Mesothelial cell of epicardium (in vitro differentiated cells): ENCODE results near the gene ANKRD29. TPM values are rescaled to one million over a fixed set of nuclear protein-coding genes. Genes with fewer than 3 reads are reported as not detected.

Source experiments
- DNase-seq, 2 experiments: peaks; one replicate each; pipeline ENCODE4 v3.0.0; 2021; ENCODE audit warnings: low spot score in 2 of 2; ENCODE audit not compliant: unreplicated experiment in 2 of 2
- H3K27ac Mint-ChIP-seq: 2 replicates; pipeline ENCODE4 v1.8.0; 2021; ENCODE audit warnings: mixed read lengths
- H3K27me3 Mint-ChIP-seq: 2 replicates; pipeline ENCODE4 v1.8.0; 2021; ENCODE audit warnings: low read depth, mixed read lengths
- H3K36me3 Mint-ChIP-seq: 2 replicates; pipeline ENCODE4 v1.8.0; 2021; ENCODE audit warnings: mixed read lengths
- H3K4me1 Mint-ChIP-seq: 2 replicates; pipeline ENCODE4 v1.8.0; 2021; ENCODE audit warnings: mixed read lengths
- H3K4me3 Mint-ChIP-seq: 2 replicates; pipeline ENCODE4 v1.8.0; 2021; ENCODE audit warnings: mild to moderate bottlenecking, moderate library complexity, mixed read lengths
- H3K9me3 Mint-ChIP-seq: 2 replicates; pipeline ENCODE4 v1.8.0; 2021; ENCODE audit warnings: mixed read lengths
- CTCF ChIP-seq: fragments of 200-600 bp; sonication (generic); IDR thresholded peaks from one replicate; pipeline ENCODE4 v1.5.0; 2021; ENCODE audit warnings: antibody characterized with exemption; ENCODE audit not compliant: unreplicated experiment
- total RNA-seq: library from RNA; stranded (reverse); gene quantifications from 3 replicates; pipeline ENCODE4 v1.2.1, GENCODE V29; 2021

Gene ANKRD29
- total RNA-seq, 1 donor from 2014 or later: 2.3 TPM

- Mint-ChIP-seq H3K4me3 (no peak overlapping the region), H3K9me3 (no peaks in the 10 kb centered on the region), H3K27me3 (no peaks in the 10 kb centered on the region), H3K4me1 (peaks cover 41% of the 10 kb centered on the region), H3K36me3 (no peaks in the 10 kb centered on the region), H3K27ac (no peak overlapping the region)
- DNase-seq: no peak
- TF ChIP-seq CTCF: no peak
Measured at GRCh38 chr18:23648456-23648855, 14.3 kb downstream of the ANKRD29 start.

- TF ChIP-seq CTCF: no peak
- H3K36me3 Mint-ChIP-seq: no peaks in the 10 kb centered on the region
- peaks cover 2% of the 10 kb centered on the region for H3K27me3 Mint-ChIP-seq
- no peak overlapping the region for H3K4me3 Mint-ChIP-seq
- no peak overlapping the region for H3K27ac Mint-ChIP-seq
- DNase-seq: no peak
- peaks cover 26% of the 10 kb centered on the region for H3K4me1 Mint-ChIP-seq
- no peaks in the 10 kb centered on the region for H3K9me3 Mint-ChIP-seq
Measured at GRCh38 chr18:23646282-23646681, 16.4 kb downstream of the ANKRD29 start.

- Mint-ChIP-seq H3K9me3 (no peaks in the 10 kb centered on the region), H3K27ac (no peak overlapping the region), H3K27me3 (peaks cover 2% of the 10 kb centered on the region), H3K4me3 (no peak overlapping the region), H3K4me1 (peaks cover 21% of the 10 kb centered on the region), H3K36me3 (no peaks in the 10 kb centered on the region)
- no peak for TF ChIP-seq CTCF
- DNase-seq: no peak
Measured at GRCh38 chr18:23645568-23646175, 17.0 kb downstream of the ANKRD29 start.

GRCh38 chr18:23643815-23644490 lies 18.8 kb downstream of the ANKRD29 start:
- Mint-ChIP-seq H3K27ac (no peak overlapping the region), H3K4me1 (peaks cover 13% of the 10 kb centered on the region), H3K27me3 (peaks cover 2% of the 10 kb centered on the region), H3K36me3 (no peaks in the 10 kb centered on the region), H3K9me3 (no peaks in the 10 kb centered on the region), H3K4me3 (no peak overlapping the region)
- DNase-seq: no peak
- no peak for TF ChIP-seq CTCF

- H3K27ac Mint-ChIP-seq: no peak overlapping the region
- peaks cover 4% of the 10 kb centered on the region for H3K27me3 Mint-ChIP-seq
- no peaks in the 10 kb centered on the region for H3K36me3 Mint-ChIP-seq
- no peak for TF ChIP-seq CTCF
- H3K9me3 Mint-ChIP-seq: no peaks in the 10 kb centered on the region
- no peak overlapping the region for H3K4me3 Mint-ChIP-seq
- peaks cover 13% of the 10 kb centered on the region for H3K4me1 Mint-ChIP-seq
- DNase-seq: no peak
Measured at GRCh38 chr18:23641937-23642666, 20.6 kb downstream of the ANKRD29 start.
